ENCODE data around the gene KYAT1. TPM values are rescaled to one million over a fixed set of nuclear protein-coding genes. Genes with fewer than 3 reads are reported as not detected.
A peak's percentile ranks its signal among the peaks of the same experiment; 100 is the strongest.

The KYAT1 gene
- total RNA-seq, 2 experiments from 2014 or later = 12.7 to 14.8 TPM

GRCh38 chr9:128902351-128903078 is 20.8 kb upstream of the KYAT1 start:
- ChIA-PET POLR2A (interaction anchor here (0.6 to 6.3 kb wide), 11 partner anchors 9 to 352 kb away, joined by 3 to 43 read pairs (median 5); partner anchors contain the start of genes KYAT1, LRRC8A and ZDHHC12), CTCF (interaction anchor here (0.8 to 1.2 kb wide), 3 partner anchors 21 to 39 kb away, joined by 3 read pairs; partner anchors contain the start of genes KYAT1 and LRRC8A)
- H3K4me3 Mint-ChIP-seq = peak overlapping the region; percentile 71
- H3K36me3 Mint-ChIP-seq (ENCODE audit: low read depth) = peaks cover 38% of the 10 kb centered on the region
- no peaks in the 10 kb centered on the region for H3K27me3 Mint-ChIP-seq
- H3K27ac Mint-ChIP-seq = peak overlapping the region; percentile 96
- no peaks in the 10 kb centered on the region for H3K9me3 Mint-ChIP-seq
- peak; percentile 92 for DNase-seq
- H3K4me1 Mint-ChIP-seq = peaks cover 80% of the 10 kb centered on the region

- Mint-ChIP-seq H3K4me1 (peaks cover 83% of the 10 kb centered on the region), H3K9me3 (no peaks in the 10 kb centered on the region), H3K27me3 (no peaks in the 10 kb centered on the region), H3K36me3 (ENCODE audit: low read depth) (peaks cover 35% of the 10 kb centered on the region), H3K4me3 (peak overlapping the region; percentile 71), H3K27ac (peak overlapping the region; percentile 96)
- ChIA-PET CTCF (interaction anchor here (1.0 to 1.2 kb wide), 2 partner anchors 23 to 38 kb away, joined by 3 read pairs; no protein-coding TSS in a partner anchor), POLR2A (interaction anchor here (0.9 to 6.3 kb wide), 8 partner anchors 9 to 178 kb away, joined by 3 to 43 read pairs (median 5); partner anchors contain the start of genes KYAT1, LRRC8A, PHYHD1 and ZDHHC12)
- DNase-seq = no peak
Measured at GRCh38 chr9:128901822-128902221, 20.1 kb upstream of the KYAT1 start.

GRCh38 chr9:128901379-128901778 is 19.6 kb upstream of the KYAT1 start:
- CTCF ChIA-PET = interaction anchor here (1.2 kb wide), 1 partner anchor 22 kb away, joined by 3 read pairs; no protein-coding TSS in a partner anchor
- POLR2A ChIA-PET = interaction anchor here (1.4 to 6.3 kb wide), 6 partner anchors 8 to 82 kb away, joined by 4 to 43 read pairs (median 8); partner anchors contain the start of genes KYAT1, LRRC8A and PHYHD1
- peak overlapping the region; percentile 96 for H3K27ac Mint-ChIP-seq
- H3K27me3 Mint-ChIP-seq = no peaks in the 10 kb centered on the region
- no peak overlapping the region for H3K4me3 Mint-ChIP-seq
- H3K9me3 Mint-ChIP-seq = no peaks in the 10 kb centered on the region
- H3K36me3 Mint-ChIP-seq (ENCODE audit: low read depth) = peaks cover 35% of the 10 kb centered on the region
- H3K4me1 Mint-ChIP-seq = peaks cover 84% of the 10 kb centered on the region
- DNase-seq = no peak

- CTCF ChIA-PET = interaction anchor here (1.0 kb wide), 1 partner anchor 29 kb away, joined by 5 read pairs; no protein-coding TSS in a partner anchor
- DNase-seq = peak; percentile 49
- peak overlapping the region; percentile 96 for H3K27ac Mint-ChIP-seq
- H3K9me3 Mint-ChIP-seq = no peaks in the 10 kb centered on the region
- H3K4me1 Mint-ChIP-seq = peaks cover 92% of the 10 kb centered on the region
- POLR2A ChIA-PET = interaction anchor here (2.4 to 6.3 kb wide), 3 partner anchors 11 to 18 kb away, joined by 8 to 43 read pairs (median 11); partner anchors contain the start of genes KYAT1 and LRRC8A
- H3K36me3 Mint-ChIP-seq (ENCODE audit: low read depth) = peaks cover 49% of the 10 kb centered on the region
- H3K4me3 Mint-ChIP-seq = peak overlapping the region; percentile 44
- H3K27me3 Mint-ChIP-seq = no peaks in the 10 kb centered on the region
Measured at GRCh38 chr9:128899566-128900322, 18.0 kb upstream of the KYAT1 start.

GRCh38 chr9:128898845-128899565 is 17.3 kb upstream of the KYAT1 start:
- DNase-seq = no peak
- H3K4me3 Mint-ChIP-seq = peak overlapping the region; percentile 47
- no peaks in the 10 kb centered on the region for H3K9me3 Mint-ChIP-seq
- no peaks in the 10 kb centered on the region for H3K27me3 Mint-ChIP-seq
- POLR2A ChIA-PET = interaction anchor here (1.2 to 6.3 kb wide), 4 partner anchors 10 to 18 kb away, joined by 4 to 43 read pairs (median 10); partner anchors contain the start of genes KYAT1 and LRRC8A
- peak overlapping the region; percentile 96 for H3K27ac Mint-ChIP-seq
- peaks cover 50% of the 10 kb centered on the region for H3K36me3 Mint-ChIP-seq (ENCODE audit: low read depth)
- CTCF ChIA-PET = interaction anchor here (1.6 kb wide), 1 partner anchor 81 kb away, joined by 4 read pairs; the partner anchor contains the start of gene ENDOG
- H3K4me1 Mint-ChIP-seq = peaks cover 94% of the 10 kb centered on the region

GRCh38 chr9:128898382-128898781 is 16.6 kb upstream of the KYAT1 start:
- H3K9me3 Mint-ChIP-seq = no peaks in the 10 kb centered on the region
- peaks cover 54% of the 10 kb centered on the region for H3K36me3 Mint-ChIP-seq (ENCODE audit: low read depth)
- H3K4me3 Mint-ChIP-seq = peak overlapping the region; percentile 47
- H3K27ac Mint-ChIP-seq = peak overlapping the region; percentile 96
- ChIA-PET POLR2A (interaction anchor here (0.7 to 6.3 kb wide), 5 partner anchors 10 to 345 kb away, joined by 3 to 43 read pairs (median 8); partner anchors contain the start of genes KYAT1 and LRRC8A), CTCF (interaction anchor here (1.6 kb wide), 1 partner anchor 80 kb away, joined by 4 read pairs; the partner anchor contains the start of gene ENDOG)
- H3K27me3 Mint-ChIP-seq = no peaks in the 10 kb centered on the region
- DNase-seq = peak; percentile 36
- peaks cover 92% of the 10 kb centered on the region for H3K4me1 Mint-ChIP-seq

GRCh38 chr9:128895556-128895955 is 13.8 kb upstream of the KYAT1 start:
- Mint-ChIP-seq H3K9me3 (no peaks in the 10 kb centered on the region), H3K27ac (peak overlapping the region; percentile 74), H3K36me3 (ENCODE audit: low read depth) (peaks cover 62% of the 10 kb centered on the region), H3K27me3 (no peaks in the 10 kb centered on the region), H3K4me1 (peaks cover 86% of the 10 kb centered on the region), H3K4me3 (no peak overlapping the region)
- POLR2A ChIA-PET = interaction anchor here (0.7 kb wide), 1 partner anchor 181 kb away, joined by 3 read pairs; no protein-coding TSS in a partner anchor
- CTCF ChIA-PET = interaction anchor here (1.1 kb wide), 1 partner anchor 15 kb away, joined by 3 read pairs; no protein-coding TSS in a partner anchor
- DNase-seq = no peak

GRCh38 chr9:128894764-128895163 is 13.0 kb upstream of the KYAT1 start:
- CTCF ChIA-PET = interaction anchor here (1.1 kb wide), 2 partner anchors 14 to 34 kb away, joined by 3 read pairs; no protein-coding TSS in a partner anchor
- H3K36me3 Mint-ChIP-seq (ENCODE audit: low read depth) = peaks cover 64% of the 10 kb centered on the region
- DNase-seq = no peak
- H3K4me1 Mint-ChIP-seq = peaks cover 80% of the 10 kb centered on the region
- H3K4me3 Mint-ChIP-seq = no peak overlapping the region
- POLR2A ChIA-PET = no interaction called here
- H3K27me3 Mint-ChIP-seq = no peaks in the 10 kb centered on the region
- peak overlapping the region; percentile 74 for H3K27ac Mint-ChIP-seq
- no peaks in the 10 kb centered on the region for H3K9me3 Mint-ChIP-seq

GRCh38 chr9:128893354-128893753 is 11.6 kb upstream of the KYAT1 start:
- Mint-ChIP-seq H3K9me3 (no peaks in the 10 kb centered on the region), H3K4me1 (peaks cover 74% of the 10 kb centered on the region), H3K27me3 (no peaks in the 10 kb centered on the region), H3K4me3 (no peak overlapping the region), H3K27ac (peak overlapping the region; percentile 74), H3K36me3 (ENCODE audit: low read depth) (peaks cover 60% of the 10 kb centered on the region)
- ChIA-PET POLR2A (interaction anchor here (1.7 to 2.0 kb wide), 3 partner anchors 9 to 13 kb away, joined by 4 to 7 read pairs (median 5); partner anchors contain the start of genes KYAT1 and LRRC8A), CTCF (interaction anchor here (1.2 kb wide), 1 partner anchor 35 kb away, joined by 3 read pairs; no protein-coding TSS in a partner anchor)
- no peak for DNase-seq

- DNase-seq = no peak
- ChIA-PET POLR2A (interaction anchor here (1.7 to 3.6 kb wide), 4 partner anchors 10 to 12 kb away, joined by 4 to 13 read pairs (median 6); partner anchors contain the start of genes KYAT1 and LRRC8A), CTCF (interaction anchor here (1.1 kb wide), 1 partner anchor 13 kb away, joined by 5 read pairs; no protein-coding TSS in a partner anchor)
- no peak overlapping the region for H3K4me3 Mint-ChIP-seq
- no peaks in the 10 kb centered on the region for H3K9me3 Mint-ChIP-seq
- peak overlapping the region; percentile 74 for H3K27ac Mint-ChIP-seq
- H3K4me1 Mint-ChIP-seq = peaks cover 73% of the 10 kb centered on the region
- no peaks in the 10 kb centered on the region for H3K27me3 Mint-ChIP-seq
- peaks cover 62% of the 10 kb centered on the region for H3K36me3 Mint-ChIP-seq (ENCODE audit: low read depth)
Measured at GRCh38 chr9:128892221-128892921, 10.6 kb upstream of the KYAT1 start.

Measured in activated CD4-positive, alpha-beta memory T cell treated with anti-CD3 and anti-CD28 coated beads, Interleukin-2, amount 10 ng/mL, durations not matched to agents 7 days and 5 days (primary cell).